Astrocyte of the spinal cord (primary cell): ENCODE data around the gene PNPLA2.

ENCODE experiments used
- DNase-seq: peaks from one replicate; pipeline ENCODE4 v3.0.0; 2011; ENCODE audit warnings: low read depth, low spot score
- H3K4me3 ChIP-seq: 2 replicates; pipeline ENCODE4 v1.5.1; 2011; ENCODE audit warnings: low read depth, mild to moderate bottlenecking, low read length, moderate library complexity
- in situ Hi-C: cut with HindIII; loops from 2 replicates; pipeline ENCODE4 v1.10.0; 2017; ENCODE audit warnings: low sequenced_read_pairs
- TF ChIP-seq, protein P1 (sequence below): IDR thresholded peaks from 2 replicates; pipeline ENCODE4 v1.5.1; 2012; ENCODE audit warnings: low read depth, mild to moderate bottlenecking, low read length, inconsistent platforms

The PNPLA2 gene, protein sequence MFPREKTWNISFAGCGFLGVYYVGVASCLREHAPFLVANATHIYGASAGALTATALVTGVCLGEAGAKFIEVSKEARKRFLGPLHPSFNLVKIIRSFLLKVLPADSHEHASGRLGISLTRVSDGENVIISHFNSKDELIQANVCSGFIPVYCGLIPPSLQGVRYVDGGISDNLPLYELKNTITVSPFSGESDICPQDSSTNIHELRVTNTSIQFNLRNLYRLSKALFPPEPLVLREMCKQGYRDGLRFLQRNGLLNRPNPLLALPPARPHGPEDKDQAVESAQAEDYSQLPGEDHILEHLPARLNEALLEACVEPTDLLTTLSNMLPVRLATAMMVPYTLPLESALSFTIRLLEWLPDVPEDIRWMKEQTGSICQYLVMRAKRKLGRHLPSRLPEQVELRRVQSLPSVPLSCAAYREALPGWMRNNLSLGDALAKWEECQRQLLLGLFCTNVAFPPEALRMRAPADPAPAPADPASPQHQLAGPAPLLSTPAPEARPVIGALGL

DNA sequence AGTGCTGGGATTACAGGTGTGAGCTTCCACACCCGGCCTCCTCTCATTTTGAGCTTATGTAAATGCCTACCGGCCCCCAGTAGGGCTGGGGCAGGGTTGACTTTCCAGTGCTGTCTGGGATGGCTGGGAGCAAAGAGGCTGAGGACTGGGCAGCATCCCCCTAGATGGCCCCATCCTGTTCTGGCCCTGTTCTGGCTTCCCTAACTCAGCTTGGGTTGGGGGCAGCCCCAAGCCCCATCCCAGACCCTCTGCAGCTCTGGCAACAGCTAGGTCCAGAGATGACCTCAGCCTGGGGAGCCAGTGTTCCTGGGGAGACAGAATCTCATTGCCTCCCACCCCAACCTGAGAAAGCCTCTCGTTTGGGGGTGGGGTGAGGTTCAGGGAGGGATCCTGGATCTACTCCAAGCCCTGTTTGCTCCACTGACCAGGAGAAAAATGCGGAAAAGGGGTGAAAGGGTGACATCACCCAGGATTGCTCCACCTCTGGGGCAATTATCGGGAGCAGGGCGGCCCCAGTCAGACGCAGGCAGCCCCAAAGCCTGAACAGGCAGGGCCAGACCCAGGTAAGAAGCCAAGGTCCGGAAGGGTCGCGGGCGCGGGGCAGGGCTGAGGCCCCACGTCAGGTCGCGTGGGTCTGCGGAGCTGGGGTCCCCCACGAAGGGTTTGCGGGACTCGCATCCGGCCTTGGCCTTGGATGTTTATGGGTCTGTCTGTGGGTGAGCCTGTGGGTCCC, at the start of gene PNPLA2:
Gene PNPLA2 (plus strand): TSS at position 519 of the 733 bp plus-strand sequence. CDS start 805 bp downstream, outside the sequence.
- in situ Hi-C loops = no loop called here
- H3K4me3 ChIP-seq = peak within 1 kb of the TSS; percentile 62
- TF ChIP-seq, protein P1, sequence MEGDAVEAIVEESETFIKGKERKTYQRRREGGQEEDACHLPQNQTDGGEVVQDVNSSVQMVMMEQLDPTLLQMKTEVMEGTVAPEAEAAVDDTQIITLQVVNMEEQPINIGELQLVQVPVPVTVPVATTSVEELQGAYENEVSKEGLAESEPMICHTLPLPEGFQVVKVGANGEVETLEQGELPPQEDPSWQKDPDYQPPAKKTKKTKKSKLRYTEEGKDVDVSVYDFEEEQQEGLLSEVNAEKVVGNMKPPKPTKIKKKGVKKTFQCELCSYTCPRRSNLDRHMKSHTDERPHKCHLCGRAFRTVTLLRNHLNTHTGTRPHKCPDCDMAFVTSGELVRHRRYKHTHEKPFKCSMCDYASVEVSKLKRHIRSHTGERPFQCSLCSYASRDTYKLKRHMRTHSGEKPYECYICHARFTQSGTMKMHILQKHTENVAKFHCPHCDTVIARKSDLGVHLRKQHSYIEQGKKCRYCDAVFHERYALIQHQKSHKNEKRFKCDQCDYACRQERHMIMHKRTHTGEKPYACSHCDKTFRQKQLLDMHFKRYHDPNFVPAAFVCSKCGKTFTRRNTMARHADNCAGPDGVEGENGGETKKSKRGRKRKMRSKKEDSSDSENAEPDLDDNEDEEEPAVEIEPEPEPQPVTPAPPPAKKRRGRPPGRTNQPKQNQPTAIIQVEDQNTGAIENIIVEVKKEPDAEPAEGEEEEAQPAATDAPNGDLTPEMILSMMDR = no peak
- DNase-seq = no peak

DNA sequence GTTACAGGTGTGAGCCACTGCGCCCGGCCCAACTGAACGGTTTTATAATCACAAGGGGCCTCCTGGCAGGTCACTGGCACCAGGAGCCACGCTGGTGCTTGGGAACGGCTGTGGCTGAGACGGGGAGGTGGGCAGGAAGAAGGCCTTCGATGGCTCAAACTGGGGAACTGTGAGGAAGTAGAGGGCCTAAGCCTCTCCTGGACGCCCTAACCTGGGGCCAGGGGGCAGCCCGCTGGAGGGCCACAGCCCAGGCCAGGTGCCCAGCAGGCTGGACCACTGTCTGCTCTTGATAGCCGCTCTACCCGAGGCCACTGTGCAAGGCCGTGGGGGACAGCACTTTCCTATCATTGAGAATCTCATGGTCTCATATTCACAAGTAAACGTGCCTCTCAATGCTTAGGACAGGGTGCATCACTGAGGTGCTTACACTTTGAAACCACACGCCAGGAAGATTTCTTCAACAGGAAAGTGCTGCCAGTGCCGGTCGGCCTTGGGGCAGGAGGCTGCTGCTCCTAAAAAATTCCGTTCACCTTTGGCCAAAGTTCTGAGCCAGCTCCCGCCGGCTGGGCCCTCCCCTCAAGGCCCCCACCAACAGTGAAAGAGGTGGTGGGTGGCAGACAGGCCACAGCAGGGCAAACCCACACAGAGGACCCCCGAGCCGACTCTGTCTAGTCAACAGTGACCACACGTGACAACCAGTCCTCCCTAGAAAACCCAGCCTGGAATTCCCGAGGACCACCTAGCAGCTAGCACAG, 48.6 kb upstream of the PNPLA2 start:
- in situ Hi-C loops = no loop called here
- TF ChIP-seq, protein P1 = no peak

DNA sequence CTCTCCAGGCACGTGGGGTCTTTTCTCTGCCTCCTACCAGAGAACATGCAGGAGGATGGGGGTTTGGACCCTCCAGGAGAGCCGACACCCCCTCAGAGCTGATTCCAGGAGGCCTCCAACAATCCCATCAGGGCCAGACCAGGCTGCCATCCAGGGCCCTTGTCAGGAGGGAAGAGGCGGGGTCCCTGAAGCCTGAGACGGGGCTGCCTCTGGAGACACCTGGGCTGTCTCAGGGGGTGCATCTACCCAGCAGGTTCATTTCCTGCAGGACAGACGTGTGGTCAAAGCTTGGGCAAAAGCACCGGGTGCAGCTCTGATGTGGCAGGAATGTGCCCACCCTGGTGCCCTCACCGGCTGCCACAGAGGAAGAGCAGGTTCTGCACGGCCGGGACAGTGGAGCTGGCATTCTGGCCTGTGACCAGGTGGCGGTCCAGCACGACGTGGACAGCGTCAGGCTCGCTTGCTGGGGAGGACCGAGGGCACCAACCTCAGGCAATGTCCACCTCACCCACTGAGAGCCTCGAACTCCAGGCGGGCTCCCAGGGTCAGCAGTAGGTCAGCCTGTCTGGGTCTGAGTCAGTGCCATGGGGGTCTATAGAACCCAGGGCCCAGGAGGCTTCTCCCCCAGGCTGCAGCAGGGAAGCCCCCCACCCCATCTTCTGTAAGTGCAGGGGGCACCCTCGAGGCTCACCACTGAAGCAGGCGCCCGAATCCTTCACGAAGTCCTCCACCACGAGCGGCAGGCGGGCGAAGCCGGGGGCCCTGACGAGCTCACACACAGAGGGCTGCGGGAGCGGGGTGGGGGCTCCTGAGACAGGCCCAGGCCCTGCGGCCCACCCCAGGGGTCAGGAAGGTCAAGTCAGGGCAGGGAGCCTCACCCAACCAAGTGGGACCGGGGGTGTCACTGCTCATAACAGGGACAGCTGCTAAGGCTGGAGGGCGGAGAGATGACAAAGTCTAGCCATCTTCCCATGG, 47.8 kb upstream of the PNPLA2 start:
- in situ Hi-C loops = no loop called here
- TF ChIP-seq, protein P1 = no peak
- no peak for DNase-seq
- H3K4me3 ChIP-seq = no peak overlapping the region

More for the DNA sequence above, 48.6 kb upstream of the PNPLA2 start:
- no peak for DNase-seq
- no peak overlapping the region for H3K4me3 ChIP-seq

GRCh38 chr11:771617-772204, 47.0 kb upstream of the PNPLA2 start:
- no peak for DNase-seq
- in situ Hi-C loops = no loop called here
- TF ChIP-seq, protein P1 = no peak
- H3K4me3 ChIP-seq = no peak overlapping the region

DNA sequence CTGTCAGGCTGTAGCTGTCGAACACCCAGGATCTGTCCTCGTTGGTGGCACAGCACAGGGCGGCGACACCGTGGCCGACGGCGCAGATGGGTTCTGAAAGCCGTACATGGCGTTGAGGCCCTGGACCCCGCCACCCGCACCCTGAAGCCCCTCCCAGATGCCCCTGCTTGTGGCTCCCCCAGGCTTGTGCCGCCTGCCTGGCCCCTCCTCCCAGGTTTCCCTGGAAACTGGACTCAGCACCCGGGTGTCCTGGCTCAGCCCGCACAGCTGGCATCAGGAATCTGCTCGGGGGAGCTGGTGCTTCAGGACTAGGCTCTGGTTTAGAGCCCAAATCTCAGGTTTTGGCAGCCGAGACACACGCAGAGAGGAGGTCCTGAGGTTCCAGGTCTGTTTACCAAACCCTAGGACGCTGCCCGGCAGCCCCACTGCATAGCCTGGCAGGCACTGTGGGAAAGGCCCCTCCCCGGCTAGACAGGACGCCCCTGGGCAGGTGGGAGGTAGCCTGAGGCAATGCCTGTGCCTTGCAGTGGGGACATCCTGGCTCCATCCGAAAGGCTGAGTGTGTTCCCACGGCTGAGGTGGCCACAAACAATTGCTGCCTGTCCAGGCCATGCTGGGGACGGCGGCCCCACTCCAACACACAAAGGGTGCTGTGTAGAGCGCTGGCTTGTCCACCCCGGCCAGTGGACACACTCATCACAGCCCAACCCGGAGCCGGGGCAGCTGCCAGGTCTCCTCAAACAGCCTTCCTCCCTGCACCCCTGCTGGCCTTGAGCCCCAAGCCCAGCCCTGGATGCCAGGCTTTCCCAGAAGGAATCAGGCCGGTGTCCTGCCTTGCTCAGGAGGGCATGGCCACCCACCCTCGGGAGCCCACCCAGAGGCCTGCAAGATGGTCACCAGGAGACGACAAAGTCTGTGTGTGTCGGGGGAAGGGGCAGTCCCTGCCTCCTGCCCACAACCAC, 46.0 kb upstream of the PNPLA2 start:
- H3K4me3 ChIP-seq = no peak overlapping the region
- TF ChIP-seq, protein P1 = no peak
- DNase-seq = no peak
- in situ Hi-C loops = no loop called here
